ENCODE measurements around the gene IZUMO4. TPM values are rescaled to one million over a fixed set of nuclear protein-coding genes. Genes with fewer than 3 reads are reported as not detected.
"Not testable (repeated sequence)": the region's sequence is repeated elsewhere in the genome, so short reads cannot be mapped to it uniquely, and the experiment has no call there.

IZUMO4 gene
- polyA plus RNA-seq, 1 donor from 2014 or later = 39.3 TPM

- TF ChIP-seq EP300 (conservative IDR thresholded peaks at IDR 0.05; ENCODE audit: poor library complexity, severe bottlenecking) (no peak), POLR2AphosphoS5 (IDR thresholded peaks at IDR 0.05) (no peak), TAF1 (IDR thresholded peaks at IDR 0.05; ENCODE audit: low read depth) (no peak), SMC3 (conservative IDR thresholded peaks at IDR 0.05; ENCODE audit: poor library complexity) (no peak), MXI1 (conservative IDR thresholded peaks at IDR 0.05; ENCODE audit: poor library complexity, severe bottlenecking) (no peak), REST (IDR thresholded peaks at IDR 0.05; ENCODE audit: borderline replicate concordance) (no peak), EZH2 (IDR thresholded peaks at IDR 0.05; ENCODE audit: borderline replicate concordance, insufficient read depth, low read length, poor library complexity, severe bottlenecking) (no peak), RAD21 (conservative IDR thresholded peaks at IDR 0.05) (no peak)
- TF ChIP-seq, protein P1, sequence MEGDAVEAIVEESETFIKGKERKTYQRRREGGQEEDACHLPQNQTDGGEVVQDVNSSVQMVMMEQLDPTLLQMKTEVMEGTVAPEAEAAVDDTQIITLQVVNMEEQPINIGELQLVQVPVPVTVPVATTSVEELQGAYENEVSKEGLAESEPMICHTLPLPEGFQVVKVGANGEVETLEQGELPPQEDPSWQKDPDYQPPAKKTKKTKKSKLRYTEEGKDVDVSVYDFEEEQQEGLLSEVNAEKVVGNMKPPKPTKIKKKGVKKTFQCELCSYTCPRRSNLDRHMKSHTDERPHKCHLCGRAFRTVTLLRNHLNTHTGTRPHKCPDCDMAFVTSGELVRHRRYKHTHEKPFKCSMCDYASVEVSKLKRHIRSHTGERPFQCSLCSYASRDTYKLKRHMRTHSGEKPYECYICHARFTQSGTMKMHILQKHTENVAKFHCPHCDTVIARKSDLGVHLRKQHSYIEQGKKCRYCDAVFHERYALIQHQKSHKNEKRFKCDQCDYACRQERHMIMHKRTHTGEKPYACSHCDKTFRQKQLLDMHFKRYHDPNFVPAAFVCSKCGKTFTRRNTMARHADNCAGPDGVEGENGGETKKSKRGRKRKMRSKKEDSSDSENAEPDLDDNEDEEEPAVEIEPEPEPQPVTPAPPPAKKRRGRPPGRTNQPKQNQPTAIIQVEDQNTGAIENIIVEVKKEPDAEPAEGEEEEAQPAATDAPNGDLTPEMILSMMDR (IDR thresholded peaks at IDR 0.05; ENCODE audit: poor library complexity, severe bottlenecking) = no peak
Observed at GRCh38 chr19:2084993-2085720, 11.6 kb upstream of the IZUMO4 start.

DNA sequence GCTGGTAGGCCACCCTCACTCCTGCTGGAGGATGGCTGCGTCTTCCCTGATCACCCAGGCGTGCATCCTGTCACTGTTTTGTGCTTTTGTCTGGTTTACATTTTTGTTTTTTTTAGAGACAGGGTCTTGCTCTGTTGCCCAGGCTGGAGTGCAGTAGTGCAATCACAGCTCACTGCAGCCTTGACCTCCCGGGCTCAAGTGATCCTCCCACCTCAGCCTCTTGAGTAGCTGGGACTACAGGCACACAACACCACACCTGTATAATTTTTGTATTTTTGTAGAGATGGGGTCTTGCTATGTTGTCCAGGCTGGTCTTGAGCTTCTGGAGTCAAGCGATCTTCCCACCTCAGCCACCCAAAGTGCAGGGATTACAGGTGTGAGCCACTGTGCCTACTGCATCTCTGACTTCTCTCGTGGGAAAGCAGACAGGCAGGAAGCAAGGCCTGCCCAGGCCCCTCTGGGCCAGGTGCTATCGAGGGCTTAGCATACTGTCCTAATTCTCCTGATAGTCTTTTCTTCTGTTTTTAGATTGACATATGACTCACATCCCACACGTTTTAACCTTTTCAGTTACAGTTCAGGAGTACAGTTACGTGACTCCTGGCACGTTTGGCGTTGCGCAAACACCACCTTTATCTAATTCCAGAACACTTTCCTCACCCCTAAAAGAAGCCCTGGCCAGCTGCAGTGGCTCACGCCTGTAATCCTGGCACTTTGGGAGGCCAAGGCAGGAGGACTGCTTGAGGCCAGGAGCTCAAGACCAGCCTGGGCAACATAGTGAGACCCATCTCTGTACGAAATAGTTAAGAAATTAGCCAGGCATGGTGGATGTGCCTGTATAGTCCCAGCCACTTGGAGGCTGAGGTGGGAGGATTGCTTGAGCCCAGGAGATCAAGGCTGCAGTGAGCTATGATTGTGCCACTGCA, 9.8 kb upstream of the IZUMO4 start:
- H3K36me3 ChIP-seq (ENCODE audit: insufficient read depth, low read length); H3K79me2 ChIP-seq (replicated peaks; ENCODE audit: insufficient read depth, low read length); H2AFZ ChIP-seq (ENCODE audit: low read depth, low read length); H3K27me3 ChIP-seq (ENCODE audit: insufficient read depth, low read depth, low read length); H3K9me3 ChIP-seq (ENCODE audit: low read length); H3K4me2 ChIP-seq (ENCODE audit: low read length); H3K27ac ChIP-seq (ENCODE audit: low read length); H3K9ac ChIP-seq (ENCODE audit: low read length); H3K9me2 ChIP-seq (ENCODE audit: insufficient read depth, low read length); H3K4me3 ChIP-seq (ENCODE audit: low read length); H3F3A ChIP-seq (ENCODE audit: insufficient read depth, low read length, poor library complexity, severe bottlenecking); H4K20me1 ChIP-seq (ENCODE audit: insufficient read depth): not testable (repeated sequence)

More at GRCh38 chr19:2084993-2085720, 11.6 kb upstream of the IZUMO4 start:
- H3K4me2 ChIP-seq (ENCODE audit: low read length) = no peak overlapping the region
- H3K9ac ChIP-seq (ENCODE audit: low read length) = no peak overlapping the region
- H3K27ac ChIP-seq (ENCODE audit: low read length) = no peak overlapping the region
- no peaks in the 10 kb centered on the region for H4K20me1 ChIP-seq (ENCODE audit: insufficient read depth)
- no peaks in the 10 kb centered on the region for H3F3A ChIP-seq (ENCODE audit: insufficient read depth, low read length, poor library complexity, severe bottlenecking)
- H3K9me3 ChIP-seq (ENCODE audit: low read length) = no peaks in the 10 kb centered on the region
- no peak overlapping the region for H2AFZ ChIP-seq (ENCODE audit: low read depth, low read length)
- no peak overlapping the region for H3K4me3 ChIP-seq (ENCODE audit: low read length)
- no peaks in the 10 kb centered on the region for H3K27me3 ChIP-seq (ENCODE audit: insufficient read depth, low read depth, low read length)
- no peaks in the 10 kb centered on the region for H3K79me2 ChIP-seq (replicated peaks; ENCODE audit: insufficient read depth, low read length)
- H3K36me3 ChIP-seq (ENCODE audit: insufficient read depth, low read length) = no peaks in the 10 kb centered on the region
- H3K9me2 ChIP-seq (ENCODE audit: insufficient read depth, low read length) = no peaks in the 10 kb centered on the region
